K562 (cell line): ENCODE measurements around the gene ZNF92. TPM values are rescaled to one million over a fixed set of nuclear protein-coding genes. Genes with fewer than 3 reads are reported as not detected.

Source experiments
- CHD2 ChIP-seq: IDR thresholded peaks from 2 replicates; pipeline ENCODE4 v1.6.1; 2011; ENCODE audit warnings: low read depth, low read length
- CREB1 ChIP-seq, 2 experiments: sonication (generic) in 1 of 2; formaldehyde crosslinking in 1 of 2; IDR thresholded peaks; 2 replicates each; pipeline versions ENCODE4 v1.6.1 to v1.8.0; 2012 to 2022; ENCODE audit warnings: inconsistent platforms in 1 of 2, mild to moderate bottlenecking in 1 of 2, missing genetic modification reagents in 1 of 2, moderate library complexity in 1 of 2
- E2F6 ChIP-seq, 2 experiments: IDR thresholded peaks; 2 replicates each; pipeline ENCODE4 v1.6.1; 2011; ENCODE audit warnings: borderline replicate concordance in 1 of 2, control low read depth in 1 of 2, low read depth in 1 of 2, low read length in 1 of 2, mild to moderate bottlenecking in 1 of 2, mixed read lengths in 1 of 2, moderate library complexity in 1 of 2; ENCODE audit not compliant: insufficient read depth in 1 of 2, insufficient read length in 1 of 2, poor library complexity in 1 of 2, severe bottlenecking in 1 of 2; ENCODE audit errors: extremely low read depth in 1 of 2
- FOXP1 ChIP-seq: sonication (generic); formaldehyde crosslinking; IDR thresholded peaks from 2 replicates; pipeline ENCODE4 v1.8.0; 2022; ENCODE audit warnings: mild to moderate bottlenecking, missing genetic modification reagents
- HDAC3 ChIP-seq: fragments of 450-650 bp; IDR thresholded peaks from 2 replicates; pipeline ENCODE4 v1.6.1; 2018; ENCODE audit warnings: borderline replicate concordance, mild to moderate bottlenecking, moderate library complexity; ENCODE audit not compliant: partially characterized antibody
- HMGXB4 ChIP-seq: sonication (generic); formaldehyde crosslinking; IDR thresholded peaks from 2 replicates; pipeline ENCODE4 v1.8.1; 2023; ENCODE audit warnings: mild to moderate bottlenecking, missing genetic modification reagents
- KAT8 ChIP-seq: fragments of 450-650 bp; IDR thresholded peaks from 2 replicates; pipeline ENCODE4 v1.6.1; 2016; ENCODE audit warnings: low read depth, mild to moderate bottlenecking
- MAZ ChIP-seq, 2 experiments: fragments of 450-650 bp in 1 of 2; sonication (generic) in 1 of 2; formaldehyde crosslinking; IDR thresholded peaks in 1 of 2; conservative IDR thresholded peaks in 1 of 2; 2 replicates each; pipeline versions ENCODE4 v1.4.0 to v1.5.0; 2020; ENCODE audit warnings: mild to moderate bottlenecking in 1 of 2, missing genetic modification reagents in 1 of 2
- MEF2D ChIP-seq: conservative IDR thresholded peaks from 2 replicates; pipeline ENCODE4 v1.6.1; 2016; ENCODE audit warnings: low read depth, missing genetic modification characterization, missing compliant biosample characterization
- PKNOX1 ChIP-seq: fragments of 450-650 bp; IDR thresholded peaks from 2 replicates; pipeline ENCODE4 v1.6.1; 2016
- RBM22 ChIP-seq: fragments of 200-400 bp; formaldehyde crosslinking; IDR thresholded peaks from 2 replicates; pipeline ENCODE4 v1.6.1; 2018; ENCODE audit warnings: low read length, low read depth; ENCODE audit not compliant: poor library complexity, severe bottlenecking
- SFPQ ChIP-seq: fragments of 200-400 bp; formaldehyde crosslinking; IDR thresholded peaks from 2 replicates; pipeline ENCODE4 v1.6.1; 2017; ENCODE audit warnings: mild to moderate bottlenecking, low read depth, low read length, moderate library complexity
- SNAPC5 ChIP-seq: fragments of 250-450 bp; sonication (Bioruptor Pico); IDR thresholded peaks from 2 replicates; pipeline ENCODE4 v1.8.0; 2021; ENCODE audit warnings: moderate library complexity, mild to moderate bottlenecking, inconsistent platforms
- TRIM24 ChIP-seq, 2 experiments: fragments of 450-650 bp; IDR thresholded peaks; 2 replicates each; pipeline ENCODE4 v1.6.1; 2016
- USF1 ChIP-seq: sonication (generic); formaldehyde crosslinking; IDR thresholded peaks from 2 replicates; pipeline ENCODE4 v1.9.0; 2022; ENCODE audit warnings: mild to moderate bottlenecking, missing genetic modification reagents
- ZKSCAN8 ChIP-seq: fragments of 200-800 bp; sonication (Bioruptor generic); IDR thresholded peaks from 2 replicates; pipeline ENCODE4 v1.6.1; 2016; ENCODE audit warnings: missing genetic modification characterization, missing compliant biosample characterization
- ZNF175 ChIP-seq: fragments of 200-800 bp; sonication (Bioruptor generic); IDR thresholded peaks from 2 replicates; pipeline ENCODE4 v1.6.1; 2016; ENCODE audit warnings: low read depth, mild to moderate bottlenecking, missing genetic modification characterization, missing compliant biosample characterization
- ZNF217 ChIP-seq: sonication (generic); formaldehyde crosslinking; IDR thresholded peaks from 2 replicates; pipeline ENCODE4 v1.8.0; 2022; ENCODE audit warnings: mild to moderate bottlenecking, missing genetic modification reagents
- ZNF764 ChIP-seq: fragments of 250-450 bp; sonication (Bioruptor Pico); IDR thresholded peaks from 2 replicates; pipeline ENCODE4 v1.4.0; 2020; ENCODE audit warnings: low read depth, mild to moderate bottlenecking, moderate library complexity
- polyA plus RNA-seq, 8 experiments: library from polyadenylated mRNA; depleted of rRNA in 4 of 8; stranded (reverse) in 5 of 8; unstranded in 3 of 8; fragments of >200 nt; fragmentation: Nextera tagmentation in 2 of 8; fragmentation: Illumina TruSeq in 1 of 8; extraction: Ambion mirVana in 2 of 8; extraction: Trizol in 1 of 8; gene quantifications; 2 replicates each; pipeline versions ENCODE4 v1.2.1 to v1.2.3, GENCODE V29; 2011 to 2014; ENCODE audit warnings: inconsistent platforms in 1 of 8, missing spikeins in 1 of 8
- total RNA-seq, 7 experiments: library from RNA; depleted of rRNA in 6 of 7; stranded (reverse); fragments of >200 nt in 6 of 7; fragmentation: Illumina TruSeq in 2 of 7; extraction: Trizol in 2 of 7; gene quantifications; 2 replicates each; pipeline versions ENCODE4 v1.2.1 to v1.2.3, GENCODE V29; 2011 to 2021; ENCODE audit warnings: low replicate concordance in 1 of 7

ZNF92 gene
- total and polyA plus RNA-seq, 9 of the 15 experiments (the other 6 are each of a cell fraction or from before 2014, with no cell fraction given): 8.9 to 29.4 (median 12.5) TPM

- TF ChIP-seq E2F6 (IDR thresholded peaks at IDR 0.05; ENCODE audit: borderline replicate concordance in 1 of 2, extremely low read depth in 1 of 2, insufficient read depth in 1 of 2, insufficient read length in 1 of 2, low read depth in 1 of 2, low read length in 1 of 2, poor library complexity in 1 of 2, severe bottlenecking in 1 of 2) (peak; percentile 24 to 26), SNAPC5 (CRISPR knock-in tag) (no peak), ZNF175 (CRISPR knock-in tag) (no peak), HMGXB4 (CRISPR knock-in tag) (peak; percentile 75; the same call in 1 of the 2 replicates), FOXP1 (CRISPR knock-in tag) (peak; percentile 8; the same call in 1 of the 2 replicates), ZNF764 (no peak), CHD2 (no peak), TRIM24 (IDR thresholded peaks at IDR 0.05) (peak; percentile 2 to 47; a peak in 3 of 4 replicates), KAT8 (no peak), RBM22 (no peak), MAZ (CRISPR knock-in tag; conservative IDR thresholded peaks at IDR 0.05 in 1 of 2, IDR thresholded peaks at IDR 0.05 in 1 of 2) (no peak), HDAC3 (no peak), CREB1 (IDR thresholded peaks at IDR 0.05) (no peak), CREB1 (CRISPR knock-in tag; IDR thresholded peaks at IDR 0.05) (0 out of 2 replicates have a peak, but pooled peaks have one; percentile 45), ZNF217 (CRISPR knock-in tag) (no peak), ZKSCAN8 (CRISPR knock-in tag) (no peak), PKNOX1 (peak; percentile 65), MEF2D (tag) (no peak), USF1 (CRISPR knock-in tag) (peak; percentile 76), SFPQ (no peak)
These were observed 56.9 kb downstream of the ZNF92 start (continued) for GRCh38 chr7:65430344-65431186.
